CD4-positive, alpha-beta T cell treated with Interleukin-17A for 1 hour (primary cell): ENCODE results near the gene ADCY1.
"Not testable (repeated sequence)": the region's sequence is repeated elsewhere in the genome, so short reads cannot be mapped to it uniquely, and the experiment has no call there.

ENCODE experiments used
- DNase-seq: peaks from one replicate; pipeline ENCODE4 v3.0.0-alpha.2; 2020

ADCY1 gene

DNA sequence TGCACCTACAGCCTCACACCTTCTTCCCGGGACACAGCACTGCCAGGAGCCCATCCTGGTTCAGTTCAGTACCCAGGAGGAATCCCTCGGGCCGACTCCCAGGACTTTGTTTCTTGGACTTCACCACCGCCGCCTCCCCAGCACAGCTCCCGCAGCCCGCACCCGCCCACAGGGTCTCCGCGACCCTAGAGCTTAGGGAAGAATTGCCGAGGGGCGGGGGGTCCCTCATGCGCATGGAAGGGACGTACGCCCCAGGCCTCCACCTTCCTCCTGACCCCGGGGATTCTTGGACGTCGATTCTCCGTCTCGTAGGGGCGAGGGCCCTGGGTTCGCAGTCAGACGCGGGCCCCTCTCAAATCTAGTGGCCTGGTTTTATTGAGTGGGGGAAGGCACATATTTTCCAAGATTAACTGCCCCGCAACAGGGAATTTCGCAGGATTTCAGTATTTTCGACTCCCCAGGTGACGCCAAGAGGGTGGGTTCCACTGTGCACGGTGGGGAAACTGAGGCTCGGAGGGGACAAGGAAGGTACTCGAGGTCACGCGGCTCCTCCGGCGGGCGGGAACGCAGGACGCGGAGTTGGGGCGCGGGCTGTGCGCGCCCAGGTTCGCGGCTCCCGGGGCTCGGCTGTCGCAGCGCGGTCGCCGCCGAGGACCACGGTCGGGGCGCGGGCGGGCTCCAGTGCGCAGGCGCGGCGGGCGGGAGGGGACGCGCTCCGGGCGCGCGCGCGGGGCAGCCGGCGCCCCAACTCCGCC is at the start of gene ADCY1:
TSS of gene ADCY1 (plus strand) at position 708 of the 755 bp plus-strand sequence. CDS start 176 bp downstream, outside the sequence.
- DNase-seq: no peak

DNA sequence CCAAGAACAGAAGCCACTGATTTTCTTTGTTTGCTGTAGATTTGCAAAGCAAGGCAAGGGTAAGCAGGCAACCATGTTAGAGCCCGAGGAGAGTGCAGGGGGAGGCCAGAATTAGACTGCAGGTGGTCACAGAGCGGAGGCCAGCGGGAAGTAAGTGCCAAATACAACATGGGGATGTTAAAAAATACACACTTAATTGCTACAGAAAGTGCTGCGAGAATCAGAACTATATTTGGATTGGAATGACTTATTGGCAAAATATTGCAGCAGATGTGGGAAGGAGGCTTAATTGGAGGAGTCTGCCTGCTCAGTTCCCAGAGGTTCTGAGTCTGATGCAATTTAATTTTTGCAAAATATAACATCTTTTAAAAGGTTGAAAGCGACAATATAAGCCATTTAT is 49.7 kb upstream of the ADCY1 start:
- no peak for DNase-seq

DNA sequence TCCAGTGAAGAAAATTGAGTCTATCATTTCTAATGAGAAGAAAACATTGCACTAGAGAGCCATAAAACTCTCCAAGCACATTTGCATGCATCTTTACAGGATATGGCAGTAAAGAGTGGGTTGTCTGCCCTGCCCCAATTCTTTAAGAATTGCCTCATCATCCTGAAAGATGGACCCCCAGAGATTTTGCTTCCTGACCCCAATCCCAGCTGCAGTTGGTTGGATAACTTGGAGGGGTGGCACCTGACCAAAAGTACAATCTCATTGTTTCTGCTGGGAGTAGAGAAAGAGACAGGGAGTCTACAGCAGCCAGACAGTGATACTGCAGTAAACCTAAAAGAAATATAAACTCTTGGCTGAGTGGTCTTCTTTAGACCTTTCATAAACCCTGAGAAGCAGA is 49.1 kb upstream of the ADCY1 start:
- DNase-seq: no peak

DNA sequence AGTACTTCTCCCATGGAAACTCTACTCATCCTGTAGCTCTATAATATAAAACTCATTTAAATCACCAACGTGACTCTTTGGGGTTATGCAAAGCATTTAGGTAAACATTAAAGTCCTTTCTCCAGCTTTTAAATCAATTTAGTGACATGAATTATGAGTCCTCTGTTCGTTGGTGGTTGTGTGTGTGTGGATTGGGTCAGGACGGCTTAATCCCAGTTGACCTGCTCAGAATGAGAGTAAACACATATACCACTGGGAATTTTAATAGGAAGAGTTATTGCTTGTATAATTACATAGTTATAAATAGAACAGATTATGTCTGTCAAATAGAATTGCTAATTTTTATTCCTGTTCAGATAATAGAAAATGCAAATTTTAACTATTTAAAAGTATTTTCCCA is 30.7 kb upstream of the ADCY1 start:
- no peak for DNase-seq

DNA sequence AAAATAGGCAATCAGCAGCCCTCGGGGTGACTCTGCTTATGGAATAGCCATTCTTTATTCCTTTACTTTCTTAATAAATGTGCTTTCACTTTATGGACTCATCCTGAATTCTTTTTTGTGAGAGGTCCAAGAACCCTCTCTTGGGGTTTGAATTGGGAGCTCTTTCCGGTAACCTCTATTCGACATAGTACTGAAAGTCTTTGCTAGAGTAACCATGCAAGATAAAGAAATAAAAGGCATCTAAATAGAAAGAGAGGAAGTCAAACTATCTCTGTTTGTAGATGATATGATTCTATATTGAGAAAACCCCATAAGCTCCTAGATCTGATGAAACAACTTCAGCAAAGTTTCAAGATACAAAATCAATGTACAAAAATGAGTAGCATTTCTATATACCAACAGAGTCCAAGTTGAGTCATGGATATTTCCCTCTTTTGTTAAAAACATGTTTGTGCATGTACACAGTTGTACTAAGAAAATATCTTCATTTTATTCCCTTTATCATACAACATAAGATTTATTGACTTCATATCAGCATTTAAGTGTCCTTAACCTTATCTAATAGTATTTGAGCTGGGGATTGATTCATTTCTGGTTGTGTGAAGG is 29.0 kb upstream of the ADCY1 start:
- not testable (repeated sequence) for DNase-seq

DNA sequence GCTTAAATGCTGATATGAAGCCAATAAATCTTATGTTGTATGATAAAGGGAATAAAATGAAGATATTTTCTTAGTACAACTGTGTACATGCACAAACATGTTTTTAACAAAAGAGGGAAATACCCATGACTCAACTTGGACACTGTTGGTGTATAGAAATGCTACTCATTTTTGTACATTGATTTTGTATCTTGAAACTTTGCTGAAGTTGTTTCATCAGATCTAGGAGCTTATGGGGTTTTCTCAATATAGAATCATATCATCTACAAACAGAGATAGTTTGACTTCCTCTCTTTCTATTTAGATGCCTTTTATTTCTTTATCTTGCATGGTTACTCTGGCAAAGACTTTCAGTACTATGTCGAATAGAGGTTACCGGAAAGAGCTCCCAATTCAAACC is 25.3 kb upstream of the ADCY1 start:
- not testable (repeated sequence) for DNase-seq

DNA sequence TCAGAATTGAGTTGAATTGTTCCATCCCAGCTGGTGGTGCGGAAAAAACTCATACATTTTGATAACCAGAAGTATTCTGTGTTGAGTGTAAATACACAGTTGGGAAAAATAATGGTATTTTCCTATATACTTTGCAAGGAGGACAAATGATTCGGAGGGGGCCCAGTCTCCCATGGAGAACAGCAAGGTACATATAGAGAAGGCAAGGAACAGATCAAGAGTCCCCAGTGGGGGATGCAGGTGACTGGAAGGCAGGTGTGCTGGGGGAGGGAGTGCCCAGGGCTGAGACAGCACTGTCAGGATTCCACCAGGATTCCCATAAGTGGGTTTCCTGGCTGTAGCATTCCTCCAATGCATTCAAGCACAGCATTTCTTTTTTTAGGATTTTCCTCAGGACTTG is 10.8 kb upstream of the ADCY1 start:
- no peak for DNase-seq

DNA sequence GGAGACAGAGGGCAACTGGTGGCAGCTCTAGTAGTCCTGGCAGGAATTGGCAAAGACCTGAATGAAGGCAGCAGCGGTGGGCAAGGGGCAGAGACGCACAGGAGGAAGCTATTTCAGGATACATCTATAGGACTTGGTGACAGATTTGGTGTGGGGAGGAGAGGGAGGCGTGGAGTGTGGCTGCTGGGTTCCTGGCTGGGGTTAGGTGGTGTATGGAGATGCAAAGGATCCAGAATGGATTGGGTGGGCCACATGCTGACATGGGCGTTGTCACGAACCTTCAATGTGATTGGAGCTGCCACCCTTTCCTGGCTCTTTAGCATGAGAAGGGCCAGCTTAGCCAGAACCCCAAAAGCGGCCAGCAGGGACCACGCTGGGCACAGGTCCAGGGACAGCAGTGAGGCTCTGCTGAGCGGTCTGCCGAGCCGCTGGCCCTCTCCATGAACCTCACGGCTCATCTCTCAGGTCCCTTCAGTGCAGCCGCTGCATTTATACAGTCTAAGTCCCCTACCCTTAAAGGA is 10.2 kb upstream of the ADCY1 start:
- no peak for DNase-seq

DNA sequence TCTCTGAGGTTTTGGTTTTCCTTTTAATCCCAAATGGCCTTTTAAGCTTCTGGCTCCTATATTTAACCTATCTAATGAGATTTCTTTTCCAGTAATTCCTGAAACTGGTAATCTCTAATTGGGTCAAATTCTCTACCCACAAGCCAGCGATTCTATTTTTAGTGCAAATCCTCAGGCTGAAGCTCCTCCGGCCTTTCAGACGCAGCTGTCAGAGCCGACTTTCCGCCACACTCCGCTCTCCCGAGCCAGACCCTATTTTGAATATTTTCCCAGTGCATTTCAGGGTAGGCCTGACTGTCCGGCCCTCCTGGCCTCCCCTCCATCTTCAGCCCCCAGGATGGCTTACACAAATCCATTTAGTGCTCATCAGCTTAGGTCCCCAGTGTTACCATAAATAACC is 9.7 kb upstream of the ADCY1 start:
- no peak for DNase-seq

DNA sequence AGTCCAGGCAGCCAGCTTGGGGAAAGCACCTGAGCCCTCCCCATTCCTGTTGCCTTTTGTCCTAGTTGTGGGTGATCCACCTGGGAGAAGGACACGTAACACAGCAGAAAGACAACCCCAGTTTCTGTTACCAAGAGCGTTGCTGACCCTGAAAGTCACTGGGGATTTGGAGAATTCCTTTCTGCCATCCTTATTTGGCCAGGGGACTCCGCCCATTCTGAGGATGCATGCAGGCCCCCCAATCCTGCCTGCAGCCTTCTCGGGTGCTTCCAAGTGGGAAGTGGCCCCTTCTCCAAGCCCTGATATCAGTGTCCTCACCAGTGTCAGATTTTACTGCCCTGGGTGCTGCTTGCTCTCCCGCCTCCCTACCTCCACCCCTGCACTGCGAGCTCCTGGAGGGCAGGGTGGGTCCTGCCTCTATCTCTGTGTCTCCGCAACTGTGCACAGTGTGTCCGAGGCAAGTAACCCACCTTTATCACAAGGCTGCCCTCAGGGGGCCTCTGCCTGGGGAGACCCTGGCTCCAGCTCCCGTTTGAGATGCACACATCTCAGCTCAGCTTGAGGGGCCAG is 9.2 kb upstream of the ADCY1 start:
- DNase-seq: no peak

DNA sequence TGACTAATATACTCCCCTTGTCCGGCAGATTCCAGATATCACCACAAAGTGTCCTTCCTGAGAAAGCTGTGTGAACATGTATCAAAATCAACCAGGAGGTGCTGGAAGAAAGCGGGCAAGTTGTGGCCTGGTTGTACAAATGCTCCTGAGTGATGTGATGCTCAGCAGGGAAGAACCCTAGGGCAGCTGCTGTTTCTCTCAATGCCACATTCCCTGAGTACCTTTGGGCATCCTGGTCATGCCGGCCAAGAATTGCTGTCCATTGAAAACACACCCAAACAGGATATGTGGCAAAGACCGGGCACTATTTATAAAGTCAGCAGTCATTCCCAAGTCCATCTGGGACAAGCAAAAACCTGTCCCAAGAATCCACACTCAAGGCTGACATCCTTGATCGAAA is 7.8 kb upstream of the ADCY1 start:
- DNase-seq: no peak

DNA sequence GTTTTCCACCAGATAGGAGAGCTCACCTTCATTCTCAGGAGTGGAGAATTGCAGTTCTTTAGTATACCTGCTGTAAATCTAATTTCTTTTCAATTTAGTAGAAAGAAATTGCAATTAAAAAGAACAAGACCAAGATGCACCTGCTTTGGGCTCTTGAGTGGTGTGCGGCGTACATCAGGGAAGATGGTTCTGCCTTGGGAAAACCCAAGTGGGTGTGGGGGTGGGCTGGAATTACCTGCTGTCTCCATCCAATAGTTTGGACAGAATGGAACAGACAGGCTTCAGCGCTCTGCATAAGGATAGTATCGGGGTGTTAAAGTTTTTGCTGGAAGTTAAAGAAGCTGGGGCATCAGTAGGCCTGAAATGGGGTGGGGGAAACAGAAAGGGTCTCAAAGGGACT is 7.2 kb upstream of the ADCY1 start:
- no peak for DNase-seq

DNA sequence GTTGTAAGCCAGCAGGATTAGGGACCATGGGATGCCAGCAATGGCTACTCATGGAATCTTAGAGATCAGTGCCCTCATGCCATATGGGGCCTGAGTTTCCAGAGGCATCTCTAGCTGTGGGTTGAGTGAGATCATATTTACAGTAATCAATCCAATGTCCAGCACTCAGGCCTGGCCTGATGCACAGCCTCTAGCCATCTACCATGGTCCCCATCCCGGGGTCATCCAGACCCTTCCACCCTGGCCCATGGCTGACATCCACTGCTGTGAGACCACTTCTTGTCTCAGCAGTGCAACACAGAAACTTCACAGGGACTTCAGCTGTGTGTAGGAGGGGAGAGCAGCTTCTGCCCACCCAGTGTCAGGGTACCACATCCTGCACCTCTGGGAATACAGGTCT is 6.5 kb upstream of the ADCY1 start:
- DNase-seq: no peak

DNA sequence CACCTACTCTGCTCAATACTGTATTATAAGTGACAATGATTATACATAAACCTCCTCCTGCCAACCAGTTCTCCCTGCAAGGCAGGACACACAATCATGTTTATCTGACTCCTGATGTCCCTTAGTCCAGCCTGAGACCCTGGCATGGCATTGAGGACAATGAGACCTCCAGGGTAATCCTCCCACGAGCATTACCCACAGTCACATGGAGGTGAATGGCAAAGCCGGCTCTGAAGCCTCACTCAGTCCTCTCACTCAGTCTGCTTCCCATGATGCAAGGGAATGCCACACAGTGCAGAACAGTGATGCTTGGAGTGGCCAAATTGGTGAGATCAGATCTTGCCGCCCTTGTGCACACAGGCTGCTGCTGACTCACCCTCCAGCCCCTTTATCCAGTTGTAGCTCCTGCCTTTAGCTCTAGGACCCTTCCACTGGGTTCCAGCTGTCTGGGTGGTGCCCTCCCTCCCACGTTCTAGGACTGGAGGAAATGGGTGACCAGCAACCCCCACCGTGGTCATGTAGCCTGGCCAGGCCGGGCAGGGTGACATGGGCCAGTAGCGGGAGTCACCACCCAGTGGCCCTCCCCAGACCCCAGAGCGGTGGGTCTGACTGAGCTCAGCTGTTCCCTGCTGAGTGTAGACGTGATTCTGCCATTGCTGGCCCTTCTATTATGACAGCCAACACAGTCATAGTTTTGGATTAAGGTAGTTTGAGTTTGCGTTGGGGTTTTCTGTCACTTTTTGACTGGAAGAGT is 5.5 kb upstream of the ADCY1 start:
- no peak for DNase-seq

DNA sequence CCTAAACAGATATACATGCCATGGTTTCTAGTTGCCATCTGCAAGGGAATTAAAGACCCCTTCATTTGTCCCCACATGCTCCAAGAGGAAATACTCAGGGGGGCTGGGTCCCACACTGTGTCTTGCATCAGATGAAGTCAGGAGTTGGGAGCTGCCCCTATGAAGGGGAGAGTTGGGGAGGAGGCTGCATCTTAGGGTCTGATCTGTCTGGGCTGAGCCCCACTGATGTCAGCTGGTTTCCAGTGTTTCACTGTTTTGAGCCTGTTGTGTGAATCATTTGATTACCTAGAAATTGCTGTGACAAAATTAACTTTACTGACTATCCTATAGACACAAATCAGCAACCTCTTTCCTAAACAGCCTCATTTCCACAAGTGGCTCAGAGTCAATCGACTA is 4.9 kb upstream of the ADCY1 start:
- DNase-seq: no peak

DNA sequence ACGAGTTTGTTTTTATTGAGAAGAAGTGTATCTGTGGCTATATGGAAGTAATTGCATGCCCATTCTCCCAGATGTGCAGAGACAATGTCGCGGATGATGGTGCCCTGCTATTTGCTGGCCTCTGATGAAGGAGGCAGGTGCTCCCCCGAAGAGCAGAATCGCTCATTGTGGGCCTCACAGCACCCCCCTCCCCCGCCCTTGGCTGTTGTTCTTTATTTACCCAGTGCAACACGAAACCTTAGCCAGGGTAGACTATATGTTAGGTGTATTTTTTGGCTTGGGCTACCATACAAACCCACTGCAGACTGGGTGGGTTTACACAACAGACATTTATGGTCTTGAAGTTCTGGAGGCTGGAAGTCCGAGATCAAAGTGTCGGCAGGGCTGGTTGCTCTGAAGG is 3.4 kb upstream of the ADCY1 start:
- no peak for DNase-seq

DNA sequence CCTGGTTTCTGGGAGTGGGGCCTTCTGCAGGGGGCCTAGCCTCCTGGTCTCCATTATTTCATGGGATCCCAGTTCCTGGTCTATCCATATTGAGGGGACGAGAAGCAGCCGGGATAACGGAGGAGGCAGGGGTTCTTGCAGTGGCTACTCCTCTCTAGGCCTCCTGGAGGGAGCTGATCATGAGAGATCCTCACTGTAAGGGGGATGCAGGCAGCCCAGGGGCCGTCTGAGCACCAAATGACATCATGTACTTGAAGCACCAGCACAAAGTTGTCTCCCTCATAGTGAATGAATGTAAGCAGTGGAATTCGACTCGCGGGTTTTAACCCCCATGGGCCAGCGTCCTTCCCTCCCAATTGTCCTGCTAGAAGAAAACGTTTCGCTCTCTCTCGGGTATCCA is 964 bp upstream of the ADCY1 start:
- DNase-seq: no peak

DNA sequence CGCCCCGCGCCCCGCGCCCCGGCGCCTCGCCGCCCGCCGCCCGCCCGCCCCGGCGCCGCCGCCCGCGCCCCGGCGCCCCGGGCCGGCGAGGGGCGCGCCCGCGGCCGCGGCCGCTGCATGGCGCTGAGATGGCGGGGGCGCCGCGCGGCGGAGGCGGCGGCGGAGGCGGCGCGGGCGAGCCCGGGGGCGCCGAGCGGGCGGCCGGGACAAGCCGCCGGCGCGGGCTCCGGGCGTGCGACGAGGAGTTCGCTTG is 174 bp downstream of the ADCY1 start:
- DNase-seq: no peak

DNA sequence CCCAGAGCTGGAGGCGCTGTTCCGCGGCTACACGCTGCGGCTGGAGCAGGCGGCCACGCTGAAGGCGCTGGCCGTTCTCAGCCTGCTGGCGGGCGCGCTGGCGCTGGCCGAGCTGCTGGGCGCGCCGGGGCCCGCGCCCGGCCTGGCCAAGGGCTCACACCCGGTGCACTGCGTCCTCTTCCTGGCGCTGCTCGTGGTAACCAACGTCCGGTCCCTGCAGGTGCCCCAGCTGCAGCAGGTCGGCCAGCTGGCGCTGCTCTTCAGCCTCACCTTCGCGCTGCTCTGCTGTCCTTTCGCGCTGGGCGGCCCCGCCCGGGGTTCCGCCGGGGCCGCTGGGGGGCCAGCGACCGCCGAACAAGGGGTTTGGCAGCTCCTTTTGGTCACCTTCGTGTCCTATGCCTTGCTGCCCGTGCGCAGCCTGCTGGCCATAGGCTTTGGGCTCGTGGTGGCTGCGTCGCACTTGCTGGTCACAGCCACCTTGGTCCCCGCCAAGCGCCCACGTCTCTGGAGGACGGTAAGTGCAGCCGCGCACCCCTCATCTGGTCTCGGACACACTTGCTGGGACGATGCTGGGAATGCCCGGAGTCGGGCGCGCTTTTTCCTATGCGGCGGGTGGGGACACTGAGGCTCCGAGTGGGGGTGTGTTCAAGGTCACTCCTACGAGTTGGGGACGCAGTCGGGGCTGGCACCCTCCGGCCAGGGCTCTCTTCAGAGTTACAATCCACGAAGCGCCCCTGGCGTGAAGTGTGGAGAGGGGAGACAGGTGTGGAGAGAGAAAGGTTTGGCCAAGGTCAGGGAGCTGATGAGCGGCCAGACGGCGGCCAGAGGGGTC is 717 bp downstream of the ADCY1 start:
- DNase-seq: no peak

DNA sequence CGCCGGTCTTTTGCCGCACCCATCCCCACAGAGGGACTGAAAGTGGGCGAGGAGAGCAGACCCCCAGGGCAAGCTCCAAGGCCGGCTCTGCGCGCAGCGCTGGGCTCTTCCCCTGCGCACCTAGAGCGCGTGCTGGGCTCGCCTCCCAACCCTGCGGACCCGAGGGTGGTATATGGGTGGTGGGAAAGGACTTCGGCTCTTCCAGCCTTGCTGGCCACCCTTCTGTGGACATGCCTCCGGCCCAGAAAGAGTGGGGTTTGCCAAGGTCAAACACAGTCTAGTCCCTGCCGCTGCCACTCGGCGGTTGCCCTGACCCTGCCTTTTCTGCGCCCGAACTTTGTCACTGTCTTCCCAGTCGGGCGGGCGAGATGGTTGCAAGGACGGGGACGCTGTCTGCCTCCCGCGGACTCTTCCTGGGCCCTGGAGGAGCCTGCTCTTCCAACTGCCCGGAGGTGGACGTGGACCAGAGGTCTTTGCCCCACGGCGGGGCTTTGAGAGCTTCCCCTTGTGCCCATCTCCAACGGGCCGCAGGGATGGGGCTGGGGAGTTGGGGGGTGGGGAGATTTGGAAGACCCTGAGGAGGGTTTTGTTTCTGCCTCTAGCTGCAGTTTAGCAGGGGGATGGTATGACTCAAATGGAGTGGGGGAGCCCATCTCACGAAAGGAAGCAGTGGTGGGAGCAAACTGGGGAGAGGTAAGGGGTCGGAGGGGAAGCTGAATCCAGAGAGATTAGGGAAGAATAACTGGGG is 1.5 kb downstream of the ADCY1 start:
- DNase-seq: no peak

DNA sequence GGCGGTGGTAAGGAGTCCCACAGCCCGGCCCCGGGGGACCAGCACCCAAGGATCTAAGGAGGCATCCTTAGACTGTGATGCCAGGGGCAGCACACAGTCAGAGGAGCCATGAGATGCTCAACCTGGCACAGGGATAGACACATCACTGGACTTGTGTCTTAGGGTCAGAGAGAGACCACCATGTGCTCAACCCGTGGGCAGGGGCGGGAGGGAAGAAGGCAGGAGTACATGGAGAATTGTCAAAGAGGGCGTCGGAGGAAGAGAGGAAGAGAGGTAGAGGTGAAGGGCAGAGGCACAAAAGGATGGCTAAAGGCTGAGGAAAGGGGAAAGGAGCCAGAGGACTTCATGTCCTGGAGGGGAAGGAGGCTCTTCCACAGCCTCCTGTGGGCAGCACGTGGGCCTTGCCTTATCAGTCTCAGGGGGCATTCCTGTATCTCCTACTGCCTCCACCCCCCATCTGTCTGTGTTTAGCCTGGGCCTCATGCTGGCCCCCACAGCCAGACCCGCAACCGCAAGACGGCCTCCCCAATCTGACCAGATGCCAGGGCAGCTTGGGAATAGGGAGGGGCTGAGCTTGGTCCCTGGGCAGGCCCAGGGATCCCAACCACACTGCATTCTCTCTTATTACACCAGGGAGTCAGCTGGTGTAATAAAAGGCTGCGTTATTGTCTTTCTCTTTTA is 2.2 kb downstream of the ADCY1 start:
- no peak for DNase-seq

DNA sequence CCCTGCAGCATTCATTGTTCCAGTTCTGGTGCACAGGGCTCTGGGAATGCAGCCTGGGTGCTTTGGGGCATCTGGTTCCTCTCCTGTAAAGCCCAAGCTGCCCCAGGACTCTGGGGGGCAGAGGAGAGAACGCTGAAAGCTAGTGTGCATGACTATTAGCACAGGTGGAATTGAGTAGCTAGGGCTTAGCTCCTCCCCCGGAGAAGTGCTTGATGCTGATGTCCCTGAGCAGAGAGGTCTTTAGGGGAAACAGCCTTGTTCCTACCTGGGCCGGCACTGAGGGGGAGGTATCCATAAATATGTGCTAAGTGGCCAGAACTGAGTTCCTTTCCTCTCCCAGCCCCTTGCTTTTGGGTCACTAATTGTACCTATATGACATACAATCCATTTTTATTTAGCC is 3.9 kb downstream of the ADCY1 start:
- no peak for DNase-seq
